ENCODE measurements around the gene NCSTN. TPM values are rescaled to one million over a fixed set of nuclear protein-coding genes. Genes with fewer than 3 reads are reported as not detected.

NCSTN gene
- total RNA-seq, 1 experiment from 2014 or later: 93.7 TPM

GRCh38 chr1:160346463-160346862 lies 3.3 kb downstream of the NCSTN start:
- TF ChIP-seq POLR2AphosphoS5 (IDR thresholded peaks at IDR 0.05; ENCODE audit: low read depth, low read length) (no peak), TCF7L2 (IDR thresholded peaks at IDR 0.05; ENCODE audit: low read depth, low read length) (no peak), SIN3A (IDR thresholded peaks at IDR 0.05; ENCODE audit: borderline replicate concordance, insufficient read depth, low read depth, low read length) (no peak), CTCF (IDR thresholded peaks at IDR 0.05) (no peak)
- TF ChIP-seq, protein P1, sequence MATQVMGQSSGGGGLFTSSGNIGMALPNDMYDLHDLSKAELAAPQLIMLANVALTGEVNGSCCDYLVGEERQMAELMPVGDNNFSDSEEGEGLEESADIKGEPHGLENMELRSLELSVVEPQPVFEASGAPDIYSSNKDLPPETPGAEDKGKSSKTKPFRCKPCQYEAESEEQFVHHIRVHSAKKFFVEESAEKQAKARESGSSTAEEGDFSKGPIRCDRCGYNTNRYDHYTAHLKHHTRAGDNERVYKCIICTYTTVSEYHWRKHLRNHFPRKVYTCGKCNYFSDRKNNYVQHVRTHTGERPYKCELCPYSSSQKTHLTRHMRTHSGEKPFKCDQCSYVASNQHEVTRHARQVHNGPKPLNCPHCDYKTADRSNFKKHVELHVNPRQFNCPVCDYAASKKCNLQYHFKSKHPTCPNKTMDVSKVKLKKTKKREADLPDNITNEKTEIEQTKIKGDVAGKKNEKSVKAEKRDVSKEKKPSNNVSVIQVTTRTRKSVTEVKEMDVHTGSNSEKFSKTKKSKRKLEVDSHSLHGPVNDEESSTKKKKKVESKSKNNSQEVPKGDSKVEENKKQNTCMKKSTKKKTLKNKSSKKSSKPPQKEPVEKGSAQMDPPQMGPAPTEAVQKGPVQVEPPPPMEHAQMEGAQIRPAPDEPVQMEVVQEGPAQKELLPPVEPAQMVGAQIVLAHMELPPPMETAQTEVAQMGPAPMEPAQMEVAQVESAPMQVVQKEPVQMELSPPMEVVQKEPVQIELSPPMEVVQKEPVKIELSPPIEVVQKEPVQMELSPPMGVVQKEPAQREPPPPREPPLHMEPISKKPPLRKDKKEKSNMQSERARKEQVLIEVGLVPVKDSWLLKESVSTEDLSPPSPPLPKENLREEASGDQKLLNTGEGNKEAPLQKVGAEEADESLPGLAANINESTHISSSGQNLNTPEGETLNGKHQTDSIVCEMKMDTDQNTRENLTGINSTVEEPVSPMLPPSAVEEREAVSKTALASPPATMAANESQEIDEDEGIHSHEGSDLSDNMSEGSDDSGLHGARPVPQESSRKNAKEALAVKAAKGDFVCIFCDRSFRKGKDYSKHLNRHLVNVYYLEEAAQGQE (IDR thresholded peaks at IDR 0.05; ENCODE audit: insufficient read depth in 1 of 2, low read depth in 2 of 2, low read length in 1 of 2): no peak
- CTCF ChIA-PET: no interaction called here
- ATAC-seq (no peak), DNase-seq (ENCODE audit: low read depth, low spot score) (no peak)
- Histone ChIP-seq H3K4me3 (ENCODE audit: low read depth in 2 of 2, low read length in 2 of 2) (no peak overlapping the region), H3K9me3 (ENCODE audit: control insufficient read depth, insufficient read depth, low read depth, low read length) (no peaks in the 10 kb centered on the region), H3K27ac (ENCODE audit: low read length) (no peak overlapping the region), H3K36me3 (ENCODE audit: control insufficient read depth, insufficient read depth, low read length) (peaks cover 6% of the 10 kb centered on the region), H3K27me3 (ENCODE audit: control insufficient read depth, insufficient read depth, low read length) (no peaks in the 10 kb centered on the region), H3K4me1 (ENCODE audit: control insufficient read depth, insufficient read depth, low read length) (peaks cover 10% of the 10 kb centered on the region)
- in situ Hi-C loops (cut with HindIII; ENCODE audit: low pct_unique_long_range_greater_than_20kb, low sequenced_read_pairs) (no loop called here), intact Hi-C loops (cut with micrococcal nuclease; ENCODE audit: unreplicated experiment) (no loop called here)
- BruUV-seq (replicated peaks): no TSS peak
- POLR2A ChIA-PET: no interaction called here

GRCh38 chr1:160346958-160347357 lies 3.8 kb downstream of the NCSTN start:
- no peak overlapping the region for H3K4me3 ChIP-seq (ENCODE audit: low read depth in 2 of 2, low read length in 2 of 2)
- POLR2A ChIA-PET: no interaction called here
- H3K36me3 ChIP-seq (ENCODE audit: control insufficient read depth, insufficient read depth, low read length): peaks cover 6% of the 10 kb centered on the region

More at GRCh38 chr1:160346958-160347357, 3.8 kb downstream of the NCSTN start:
- Histone ChIP-seq H3K27ac (ENCODE audit: low read length) (no peak overlapping the region), H3K9me3 (ENCODE audit: control insufficient read depth, insufficient read depth, low read depth, low read length) (no peaks in the 10 kb centered on the region), H3K27me3 (ENCODE audit: control insufficient read depth, insufficient read depth, low read length) (no peaks in the 10 kb centered on the region), H3K4me1 (ENCODE audit: control insufficient read depth, insufficient read depth, low read length) (peaks cover 6% of the 10 kb centered on the region)
- in situ Hi-C loops (cut with HindIII; ENCODE audit: low pct_unique_long_range_greater_than_20kb, low sequenced_read_pairs): no loop called here
- TF ChIP-seq SIN3A (IDR thresholded peaks at IDR 0.05; ENCODE audit: borderline replicate concordance, insufficient read depth, low read depth, low read length) (no peak), TCF7L2 (IDR thresholded peaks at IDR 0.05; ENCODE audit: low read depth, low read length) (no peak), CTCF (IDR thresholded peaks at IDR 0.05) (no peak), POLR2AphosphoS5 (IDR thresholded peaks at IDR 0.05; ENCODE audit: low read depth, low read length) (no peak)
- TF ChIP-seq, protein P1 (IDR thresholded peaks at IDR 0.05; ENCODE audit: insufficient read depth in 1 of 2, low read depth in 2 of 2, low read length in 1 of 2): no peak
- BruUV-seq (replicated peaks): no TSS peak
- CTCF ChIA-PET: no interaction called here
- DNase-seq (ENCODE audit: low read depth, low spot score) (no peak), ATAC-seq (no peak)
- intact Hi-C loops (cut with micrococcal nuclease; ENCODE audit: unreplicated experiment): no loop called here

Data from Panc1 (cell line).